ENCODE data around the gene IREB2. TPM values are rescaled to one million over a fixed set of nuclear protein-coding genes. Genes with fewer than 3 reads are reported as not detected.
A peak's percentile ranks its signal among the peaks of the same experiment; 100 is the strongest.

Gene IREB2
- total and polyA plus RNA-seq, 2 of the 13 experiments (the other 11 are each of a cell fraction or from before 2014, with no cell fraction given), result 24.2 to 30.4 TPM

- TF ChIP-seq PAXIP1 (CRISPR knock-in tag; conservative IDR thresholded peaks at IDR 0.05) (peak; percentile 47), POLR2G (IDR thresholded peaks at IDR 0.05; ENCODE audit: low read depth, low read length) (peak; percentile 85), TCF7L2 (IDR thresholded peaks at IDR 0.05; ENCODE audit: low read depth, low read length) (no peak), E2F5 (CRISPR knock-in tag; conservative IDR thresholded peaks at IDR 0.05) (0 out of 2 replicates have a peak, but pooled peaks have one; percentile 19), ZNF383 (CRISPR knock-in tag; IDR thresholded peaks at IDR 0.05; ENCODE audit: borderline replicate concordance) (no peak), NCOA1 (CRISPR knock-in tag; IDR thresholded peaks at IDR 0.05) (0 out of 2 replicates have a peak, but pooled peaks have one; percentile 75), PRPF4 (IDR thresholded peaks at IDR 0.05; ENCODE audit: low read depth, low read length, poor library complexity, severe bottlenecking) (no peak), ZNF580 (CRISPR knock-in tag; IDR thresholded peaks at IDR 0.05; ENCODE audit: borderline replicate concordance, low read depth) (0 out of 2 replicates have a peak, but pooled peaks have one; percentile 28), ZNF83 (CRISPR knock-in tag; IDR thresholded peaks at IDR 0.05; ENCODE audit: borderline replicate concordance) (0 out of 2 replicates have a peak, but pooled peaks have one; percentile 8), EED (CRISPR knock-in tag; IDR thresholded peaks at IDR 0.05) (peak; percentile 62; the same call in 1 of the 2 replicates), ZNF318 (CRISPR knock-in tag; IDR thresholded peaks at IDR 0.05) (0 out of 2 replicates have a peak, but pooled peaks have one; percentile 25)
These were observed at the start of gene IREB2 (continued) for GRCh38 chr15:78437762-78438618.

Data from HepG2 (cell line).